ENCODE measurements around the gene CDC73. TPM values are rescaled to one million over a fixed set of nuclear protein-coding genes. Genes with fewer than 3 reads are reported as not detected.

The CDC73 gene
- total RNA-seq, 1 donor from 2014 or later: 50.5 TPM

GRCh38 chr1:193259636-193260035, 137.8 kb downstream of the CDC73 start:
- H3K9me3 Mint-ChIP-seq: peaks cover 7% of the 10 kb centered on the region
- H3K36me3 Mint-ChIP-seq (ENCODE audit: low read depth): peaks cover 18% of the 10 kb centered on the region
- peaks cover 11% of the 10 kb centered on the region for H3K4me1 Mint-ChIP-seq
- no peaks in the 10 kb centered on the region for H3K27me3 Mint-ChIP-seq (ENCODE audit: low read depth)
- no peak overlapping the region for H3K27ac Mint-ChIP-seq (ENCODE audit: unreplicated experiment)
- no peak for DNase-seq (ENCODE audit: low read depth, low spot score)
- H3K4me3 Mint-ChIP-seq: no peak overlapping the region
- TF ChIP-seq CTCF (conservative IDR thresholded peaks at IDR 0.05): no peak

- Mint-ChIP-seq H3K4me3 (no peak overlapping the region), H3K36me3 (ENCODE audit: low read depth) (peaks cover 20% of the 10 kb centered on the region), H3K27me3 (ENCODE audit: low read depth) (no peaks in the 10 kb centered on the region), H3K4me1 (peaks cover 11% of the 10 kb centered on the region), H3K27ac (ENCODE audit: unreplicated experiment) (no peak overlapping the region), H3K9me3 (peaks cover 7% of the 10 kb centered on the region)
- TF ChIP-seq CTCF (conservative IDR thresholded peaks at IDR 0.05): no peak
- no peak for DNase-seq (ENCODE audit: low read depth, low spot score)
Measured at GRCh38 chr1:193260056-193260745, 138.4 kb downstream of the CDC73 start.

GRCh38 chr1:193260896-193261295, 139.1 kb downstream of the CDC73 start:
- no peak for DNase-seq (ENCODE audit: low read depth, low spot score)
- no peak overlapping the region for H3K4me3 Mint-ChIP-seq
- peaks cover 11% of the 10 kb centered on the region for H3K4me1 Mint-ChIP-seq
- TF ChIP-seq CTCF (conservative IDR thresholded peaks at IDR 0.05): no peak
- H3K27ac Mint-ChIP-seq (ENCODE audit: unreplicated experiment): no peak overlapping the region
- H3K9me3 Mint-ChIP-seq: peaks cover 9% of the 10 kb centered on the region
- H3K36me3 Mint-ChIP-seq (ENCODE audit: low read depth): peaks cover 26% of the 10 kb centered on the region
- H3K27me3 Mint-ChIP-seq (ENCODE audit: low read depth): no peaks in the 10 kb centered on the region

GRCh38 chr1:193262661-193263060, 140.8 kb downstream of the CDC73 start:
- peaks cover 5% of the 10 kb centered on the region for H3K4me1 Mint-ChIP-seq
- no peak for TF ChIP-seq CTCF (conservative IDR thresholded peaks at IDR 0.05)
- H3K27ac Mint-ChIP-seq (ENCODE audit: unreplicated experiment): no peak overlapping the region
- H3K9me3 Mint-ChIP-seq: peaks cover 8% of the 10 kb centered on the region
- no peak for DNase-seq (ENCODE audit: low read depth, low spot score)
- H3K4me3 Mint-ChIP-seq: no peak overlapping the region
- no peaks in the 10 kb centered on the region for H3K27me3 Mint-ChIP-seq (ENCODE audit: low read depth)
- H3K36me3 Mint-ChIP-seq (ENCODE audit: low read depth): peaks cover 25% of the 10 kb centered on the region

- no peak for TF ChIP-seq CTCF (conservative IDR thresholded peaks at IDR 0.05)
- peaks cover 8% of the 10 kb centered on the region for H3K9me3 Mint-ChIP-seq
- DNase-seq (ENCODE audit: low read depth, low spot score): no peak
- no peak overlapping the region for H3K27ac Mint-ChIP-seq (ENCODE audit: unreplicated experiment)
- no peaks in the 10 kb centered on the region for H3K4me1 Mint-ChIP-seq
- no peaks in the 10 kb centered on the region for H3K27me3 Mint-ChIP-seq (ENCODE audit: low read depth)
- peaks cover 29% of the 10 kb centered on the region for H3K36me3 Mint-ChIP-seq (ENCODE audit: low read depth)
- no peak overlapping the region for H3K4me3 Mint-ChIP-seq
Measured at GRCh38 chr1:193264313-193265065, 142.7 kb downstream of the CDC73 start.

Measured in neural crest cell (in vitro differentiated cells).